Renal cortex interstitium (tissue), 11 donors: ENCODE results near the gene DST. TPM values are rescaled to one million over a fixed set of nuclear protein-coding genes. Genes with fewer than 3 reads are reported as not detected.

Experiments used
- DNase-seq, 11 donors: peaks; one replicate each; pipeline ENCODE4 v3.0.0-alpha.2; 2013; ENCODE audit warnings: low read depth in 9 of 11, low spot score in 4 of 11; ENCODE audit errors: extremely low read depth in 1 of 11
- polyA plus RNA-seq, 3 donors: library from polyadenylated mRNA; unstranded; fragments of 120-200 nt; gene quantifications; one replicate each; pipeline ENCODE4 v1.2.1, GENCODE V29; 2013; ENCODE audit not compliant: insufficient read length in 3 of 3

The DST gene
- polyA plus RNA-seq, 3 donors = 196 to 227 (median 206) TPM

DNA sequence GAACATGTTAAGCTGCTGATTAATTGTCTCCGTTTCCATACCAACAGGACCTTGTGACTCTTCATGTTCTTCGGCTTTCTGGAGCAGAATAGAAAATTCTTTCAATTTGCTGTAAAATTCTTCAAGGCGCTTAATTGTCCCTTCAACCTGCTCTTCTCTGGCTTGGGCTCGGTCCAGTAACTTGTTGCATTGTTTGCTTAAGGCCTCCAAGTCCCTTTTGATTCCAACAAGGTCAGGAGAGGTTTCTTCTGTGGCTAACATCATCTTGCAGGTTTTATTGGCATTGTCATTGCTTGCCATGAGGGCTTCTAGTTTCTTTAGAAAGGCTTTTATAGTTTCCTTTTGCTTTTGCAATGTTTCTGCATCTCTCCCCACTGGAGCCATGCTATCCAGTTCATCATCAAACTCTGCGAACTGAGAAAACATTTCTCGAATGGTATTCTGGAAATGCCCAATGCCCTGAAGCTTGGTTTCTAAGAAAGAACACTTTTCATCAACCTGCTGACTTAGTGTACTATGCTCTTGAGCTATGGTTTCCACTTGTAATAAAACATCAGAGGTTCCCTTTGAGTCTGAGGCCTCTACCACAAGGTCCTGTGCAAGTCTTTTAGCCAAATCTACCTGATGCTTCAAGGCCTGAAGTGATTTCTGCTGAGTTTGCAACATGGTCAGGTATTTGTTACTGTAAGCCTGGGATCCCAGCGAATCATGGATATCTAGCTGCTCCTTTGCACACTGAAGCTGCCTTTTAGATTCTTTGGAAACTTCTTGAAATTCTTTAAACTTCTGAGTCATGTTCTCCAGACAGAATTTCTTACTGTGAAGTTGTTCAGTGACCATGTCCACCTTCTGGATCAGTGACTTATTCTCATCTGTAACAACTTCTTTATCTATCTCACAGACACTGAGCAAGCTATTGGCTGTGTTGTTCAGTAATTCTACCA is 90.2 kb downstream of the DST start:
- DNase-seq = no peak

DNA sequence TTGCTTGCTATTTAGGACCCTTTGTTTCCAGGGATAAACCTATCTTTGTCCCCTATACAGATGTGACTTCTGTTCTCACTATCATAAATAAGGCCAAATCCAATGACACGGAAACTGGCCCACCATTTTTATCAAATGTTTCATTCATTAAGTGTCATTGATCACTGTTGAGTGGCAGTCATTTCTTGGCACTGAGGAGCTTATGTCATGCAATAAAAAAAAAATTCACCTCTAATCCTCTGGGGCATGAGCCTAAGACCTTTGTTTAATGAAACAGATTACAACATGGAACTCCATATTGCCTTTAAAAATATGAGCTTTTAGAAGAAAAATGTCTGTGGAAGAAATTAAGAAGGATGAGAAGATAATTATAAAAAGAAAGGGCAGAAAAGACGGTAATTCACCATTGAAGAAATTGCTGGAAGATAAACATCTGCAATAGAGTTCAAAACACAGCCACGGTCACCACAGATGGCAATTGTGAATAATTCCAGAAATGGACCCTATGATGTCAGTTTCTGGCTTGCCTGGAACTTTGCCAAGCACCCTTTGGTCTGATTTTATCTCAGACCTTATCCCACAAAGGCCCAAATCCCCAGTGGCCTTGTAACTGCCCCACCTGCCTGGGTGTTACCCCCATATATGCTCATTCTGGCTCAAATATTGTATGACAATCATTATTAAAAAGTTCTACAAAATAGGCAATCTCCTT is 91.1 kb downstream of the DST start:
- DNase-seq = no peak

DNA sequence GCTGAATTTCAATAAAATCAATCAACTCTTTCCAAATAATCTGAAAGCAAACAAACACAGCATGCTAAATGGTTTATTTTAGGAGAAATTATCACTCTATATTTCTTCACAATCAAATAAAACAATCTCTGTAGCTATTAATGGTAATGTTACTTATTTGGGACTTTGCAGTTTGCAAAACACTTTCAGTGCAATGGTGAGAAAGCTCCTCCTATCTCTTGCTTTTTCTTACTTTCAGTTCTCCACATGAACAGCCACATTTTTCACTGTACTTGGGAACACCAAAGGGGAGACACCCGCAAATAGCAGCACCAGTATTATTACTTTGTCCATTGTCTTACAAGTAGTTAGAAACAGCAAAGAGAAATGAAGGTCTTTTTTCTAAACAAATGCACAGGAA is 92.4 kb downstream of the DST start:
- no peak for DNase-seq

DNA sequence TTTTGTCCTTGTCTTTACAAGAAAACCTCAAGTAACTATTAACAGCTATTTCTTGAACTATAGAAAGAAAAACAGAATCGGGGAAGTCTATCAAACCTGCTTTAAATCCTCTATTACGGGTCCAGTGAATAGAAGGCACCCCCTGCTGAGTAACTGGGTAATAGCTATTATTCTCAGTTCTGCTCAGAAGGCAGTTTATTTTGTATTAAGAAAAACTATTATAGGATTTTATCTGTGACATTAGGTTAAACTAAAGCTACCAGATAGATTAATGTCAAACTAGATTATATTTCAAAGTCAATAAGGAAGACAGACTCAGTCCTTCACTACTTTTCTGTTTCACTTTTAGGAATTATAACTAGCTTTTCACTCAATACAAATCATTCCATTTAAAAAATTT is 93.7 kb downstream of the DST start:
- DNase-seq = no peak

DNA sequence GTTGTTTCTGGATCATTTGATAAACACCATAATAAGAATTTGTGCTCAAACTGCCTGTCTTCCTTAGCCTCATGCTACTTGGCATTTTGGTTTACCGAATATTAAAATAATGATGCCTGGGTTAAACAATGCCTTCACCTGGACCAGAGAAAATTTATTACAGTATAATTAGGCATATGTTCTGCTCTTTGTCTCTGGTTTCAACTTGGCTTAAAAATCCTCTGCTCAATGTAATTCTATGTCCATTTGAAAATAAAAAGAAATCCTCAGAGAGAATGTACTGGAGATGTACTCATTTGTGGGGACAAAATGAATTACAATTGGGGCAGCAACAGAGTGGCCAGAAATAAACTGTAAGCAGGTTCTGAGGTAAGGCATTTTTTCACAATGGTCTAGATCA is 95.0 kb downstream of the DST start:
- no peak for DNase-seq

DNA sequence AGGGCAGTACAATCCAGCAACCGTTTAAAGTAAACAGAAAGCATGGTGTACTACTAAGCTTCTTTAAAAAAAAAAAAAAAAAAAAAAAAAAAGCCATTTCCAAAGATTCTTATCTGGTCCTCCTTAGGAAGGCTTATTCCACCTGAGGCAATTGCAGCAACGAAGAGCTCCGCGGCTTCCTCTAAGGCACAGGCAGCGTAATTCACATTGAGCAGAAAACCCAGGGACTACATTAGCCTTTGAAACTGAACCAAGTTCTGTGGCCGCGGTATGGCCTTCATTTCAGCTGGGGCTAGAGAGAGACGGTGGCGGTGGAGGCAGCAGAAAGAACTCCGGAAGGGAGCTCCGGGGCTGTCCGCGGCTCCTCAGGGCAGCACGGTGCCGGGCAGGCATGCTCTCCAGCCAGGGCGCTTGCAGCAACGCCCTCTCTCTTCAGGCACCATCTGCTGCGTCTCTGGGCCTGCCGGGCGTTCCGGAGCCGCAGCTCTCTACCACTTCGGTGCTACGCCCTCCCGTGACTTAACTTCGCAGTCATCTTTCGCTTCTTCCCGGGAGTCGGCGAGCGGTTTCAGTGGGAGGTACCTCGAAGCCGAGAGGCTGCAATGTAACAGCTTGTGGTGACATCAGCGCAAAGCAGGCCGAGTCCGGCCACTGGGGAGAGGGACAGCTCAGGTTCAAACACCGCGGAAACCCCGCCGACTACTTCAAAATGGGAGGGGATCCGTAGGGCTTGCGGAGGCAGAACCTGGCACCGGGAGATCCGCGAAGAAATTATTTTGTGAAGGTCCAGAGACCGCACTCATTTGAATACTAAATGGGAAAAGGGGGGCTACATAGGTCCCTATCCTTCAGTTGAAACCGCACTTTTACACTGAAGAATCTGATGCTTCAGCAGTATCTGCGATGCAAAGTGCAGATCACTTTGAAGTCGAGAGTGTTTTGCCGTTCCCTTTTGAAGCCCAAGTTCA is 100.0 kb downstream of the DST start:
- DNase-seq = peak; percentile 85 to 96 (median 92)

DNA sequence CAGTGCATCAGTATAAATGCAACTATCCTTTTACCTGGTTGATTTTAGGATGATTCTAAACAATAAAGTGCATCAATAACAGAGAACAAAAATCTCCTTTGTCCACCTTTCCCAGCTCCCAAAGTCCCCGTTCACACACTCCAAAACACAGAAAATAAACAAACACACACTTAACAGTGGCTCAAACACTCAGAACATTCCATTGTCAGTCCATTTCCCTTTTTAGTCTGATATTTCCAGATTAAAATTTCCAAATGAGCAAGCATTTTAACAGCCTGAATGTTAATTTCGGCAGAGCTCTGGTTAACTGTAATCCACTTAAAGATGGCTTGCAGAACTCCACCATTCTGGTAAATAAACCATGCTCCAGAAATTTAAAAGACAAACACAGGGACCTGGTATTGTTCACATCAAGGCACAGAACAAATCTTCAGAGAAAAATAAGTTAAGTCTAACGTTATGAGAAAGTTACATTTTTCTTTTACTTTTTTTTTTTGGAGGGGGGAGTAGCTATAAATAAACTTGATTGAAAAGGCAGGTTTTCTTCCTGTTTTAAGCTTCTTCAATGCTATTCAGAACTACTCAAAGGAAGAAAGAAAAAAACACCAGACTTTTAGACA is 100.8 kb downstream of the DST start:
- DNase-seq = no peak

DNA sequence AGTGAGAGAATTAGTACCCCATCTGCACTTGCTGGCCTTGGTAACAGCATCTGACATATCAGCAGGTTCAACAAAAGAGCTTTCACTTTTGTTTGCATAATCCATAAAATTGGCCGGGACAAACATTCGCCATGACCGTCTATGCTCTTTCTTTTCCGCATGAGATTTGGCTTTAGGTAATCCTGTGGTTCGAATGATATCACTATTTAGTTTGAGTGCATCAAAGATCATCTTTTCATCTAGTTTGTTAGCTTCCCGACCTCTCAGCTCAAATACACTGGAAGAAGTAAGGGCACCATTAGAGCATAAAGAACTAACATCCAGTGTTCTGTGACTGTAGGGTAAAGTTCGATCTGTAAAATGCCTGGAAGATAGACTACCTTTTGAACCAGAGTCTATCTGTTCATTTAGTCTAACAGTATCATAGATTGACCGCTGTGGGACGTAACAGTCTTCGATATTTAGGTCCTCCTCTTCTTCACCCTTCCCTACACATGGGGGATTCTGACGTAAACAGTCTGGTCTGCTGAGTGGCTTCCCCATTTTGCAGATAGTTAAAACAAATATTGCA is 101.6 kb downstream of the DST start:
- DNase-seq = peak in 1 of 11 donors; percentile 43

DNA sequence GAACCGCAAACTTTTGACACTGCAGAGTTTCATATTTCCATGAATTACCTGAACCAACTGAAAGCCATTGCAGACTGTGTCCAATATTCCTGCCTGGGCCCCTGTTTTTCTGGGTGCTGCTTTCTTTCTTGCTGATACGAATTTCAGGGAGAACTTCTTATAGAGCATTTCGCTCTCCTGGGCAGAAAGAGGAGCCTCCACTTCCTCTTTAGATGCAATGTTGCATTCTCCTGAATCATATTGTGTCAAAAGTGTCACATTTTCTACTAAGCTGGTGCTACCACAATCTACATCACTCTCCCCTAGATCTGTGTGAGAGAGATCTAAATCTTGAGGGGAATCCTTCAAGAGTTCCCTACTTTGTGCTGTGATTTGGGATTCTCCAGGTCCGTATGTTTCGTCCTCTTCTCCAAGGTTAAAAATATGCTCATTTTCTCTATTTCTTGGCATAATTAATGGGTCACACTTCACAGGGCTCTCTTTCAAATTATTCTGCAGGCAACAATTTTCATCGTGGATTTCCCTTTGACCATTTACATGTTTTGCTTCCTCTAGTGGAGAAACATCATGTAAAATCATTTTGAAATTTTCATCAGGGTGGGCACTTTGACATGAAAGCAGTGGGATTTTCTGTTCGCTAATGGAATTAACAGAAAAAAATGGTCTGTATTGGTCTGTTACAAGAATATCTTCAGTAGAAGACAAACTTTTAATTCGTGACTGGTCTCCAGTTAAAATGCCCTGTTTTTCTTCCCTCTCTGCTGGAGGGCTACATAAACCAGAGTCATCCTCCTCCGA is 102.3 kb downstream of the DST start:
- DNase-seq = no peak

DNA sequence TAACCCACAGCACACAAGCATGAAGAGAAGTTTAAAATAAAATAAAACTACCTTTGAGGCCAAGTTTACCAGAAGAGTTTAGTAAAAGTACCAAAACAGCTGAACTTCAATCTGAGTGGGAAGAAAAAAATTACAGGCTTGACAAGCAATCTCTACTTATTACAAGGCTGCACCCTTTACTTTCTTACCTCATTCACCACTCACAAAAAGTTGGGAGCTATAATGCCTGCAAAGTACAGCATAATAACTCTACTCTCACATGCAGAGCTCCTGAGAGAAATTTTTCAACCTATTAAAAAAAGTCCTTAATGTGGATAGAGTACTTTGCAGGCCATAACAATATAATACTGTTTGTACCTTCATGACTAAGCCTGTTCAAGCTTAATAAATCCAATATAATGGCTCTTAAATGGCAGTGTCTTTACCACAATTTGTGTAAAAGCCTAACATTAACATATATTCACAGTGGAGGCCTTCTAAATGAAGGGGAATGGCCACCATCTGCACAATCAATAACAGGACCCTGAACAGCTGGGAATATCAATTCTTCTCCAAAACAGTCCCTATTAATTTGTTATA is 103.1 kb downstream of the DST start:
- no peak for DNase-seq

DNA sequence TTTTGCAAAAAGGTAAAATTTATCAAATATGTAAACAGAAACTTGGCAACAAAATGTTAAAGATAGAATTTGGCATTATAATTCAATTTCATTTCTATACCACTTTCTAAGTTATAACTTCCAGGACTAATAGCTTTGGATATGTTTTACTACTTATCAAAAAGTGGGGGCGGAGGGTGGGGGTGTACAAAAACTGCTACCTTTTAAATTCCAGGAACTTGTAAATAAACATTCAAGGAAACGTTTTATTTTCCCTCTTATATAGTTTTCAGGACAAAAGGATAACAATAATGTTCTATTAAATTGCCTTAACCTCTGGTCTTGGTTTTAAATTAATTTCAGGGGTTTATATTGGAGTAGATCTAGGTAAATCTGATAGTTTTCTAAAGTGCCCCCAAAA is 103.8 kb downstream of the DST start:
- DNase-seq = no peak

DNA sequence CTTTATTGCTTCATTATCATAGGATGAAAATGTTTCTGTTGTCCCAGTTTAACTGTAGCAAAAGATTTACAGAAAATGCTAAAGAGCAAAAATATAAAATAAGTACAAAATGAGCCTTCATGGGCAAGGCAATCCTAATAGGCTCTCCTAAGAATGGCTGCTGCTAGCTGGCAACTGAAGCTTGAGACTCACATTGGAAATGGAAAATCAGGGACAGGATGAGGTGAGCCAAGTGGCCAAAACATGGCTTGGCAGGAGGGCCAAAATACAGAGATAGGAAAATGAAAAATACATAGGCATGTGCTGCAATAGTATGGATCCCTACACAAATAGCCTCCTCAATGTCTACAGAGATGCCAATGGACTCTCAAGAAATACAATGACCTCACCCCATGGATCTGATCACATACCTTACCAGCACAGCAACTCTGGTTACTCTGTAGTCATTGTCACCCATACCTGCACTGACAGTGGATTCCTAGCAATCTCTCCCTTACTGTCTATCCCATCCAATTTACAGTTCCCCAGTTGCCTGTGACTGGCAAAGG is 105.4 kb downstream of the DST start:
- no peak for DNase-seq

DNA sequence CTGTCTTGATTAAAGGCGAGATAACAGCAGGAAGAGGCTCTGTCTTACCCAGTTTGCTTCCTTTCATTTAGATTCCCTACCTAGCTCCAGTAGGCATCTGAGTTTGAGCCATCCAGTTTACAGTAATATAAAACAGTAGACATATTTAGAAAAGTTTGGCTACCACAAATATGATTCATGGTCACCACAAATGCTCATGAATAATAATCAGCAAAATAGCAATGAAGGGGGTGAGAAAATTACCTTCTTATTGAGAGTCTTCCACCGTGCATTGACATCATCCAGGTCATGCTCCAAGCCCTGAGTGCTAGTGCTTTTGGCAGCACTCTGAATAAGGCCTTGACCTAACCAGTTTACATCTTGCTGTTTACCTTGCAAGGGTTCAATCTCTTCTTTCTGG is 106.2 kb downstream of the DST start:
- no peak for DNase-seq

DNA sequence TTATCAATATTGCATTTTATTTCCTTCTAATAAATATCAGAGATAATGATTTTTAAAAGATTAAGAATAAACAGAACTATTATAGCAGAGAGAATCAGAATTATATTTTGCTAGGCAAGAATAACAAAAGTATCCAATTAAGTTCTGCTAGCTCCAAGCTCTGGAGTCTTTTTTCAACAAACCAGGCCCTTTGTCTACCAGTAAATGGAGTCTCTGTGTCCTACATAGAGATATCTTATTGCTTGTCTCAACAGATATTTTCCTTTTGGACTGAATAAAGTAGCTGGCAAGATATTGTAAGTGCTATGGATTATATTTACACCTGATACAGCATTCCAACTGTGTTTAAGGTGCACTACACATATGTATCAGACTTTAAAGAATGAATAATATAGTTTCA is 107.1 kb downstream of the DST start:
- no peak for DNase-seq

DNA sequence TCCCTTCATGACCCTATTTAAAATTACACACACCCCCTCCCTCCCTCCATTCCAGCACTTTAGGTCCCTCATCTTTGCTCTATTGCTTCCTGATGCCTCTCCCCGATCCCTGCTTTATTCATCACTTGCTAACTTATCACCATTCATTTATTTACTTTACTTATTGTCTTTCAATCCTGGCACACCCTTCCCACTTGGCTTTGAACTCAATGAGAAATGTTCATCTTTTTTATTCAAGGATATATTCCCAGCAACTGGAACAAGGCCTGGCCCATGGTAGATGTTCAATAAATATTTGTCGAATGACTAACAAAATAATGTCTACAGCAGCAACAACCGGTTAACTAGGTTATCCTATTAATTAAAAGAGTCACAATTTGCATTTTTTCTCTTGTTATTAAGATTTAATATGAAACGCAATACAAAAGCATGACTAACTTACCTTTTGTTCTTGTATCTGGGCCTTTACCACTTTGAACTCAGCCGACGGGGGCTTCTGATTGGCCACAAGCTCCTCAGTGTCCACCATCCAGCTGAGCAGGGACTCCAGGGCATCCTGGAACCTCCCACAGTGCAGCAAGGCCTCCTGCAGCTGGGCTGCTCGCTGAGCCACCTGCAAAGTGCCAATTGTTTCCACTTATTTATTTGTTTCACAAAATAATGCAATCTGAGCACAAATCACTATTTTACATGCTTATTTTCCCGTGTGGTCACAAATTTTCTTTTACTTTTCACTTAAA is 107.8 kb downstream of the DST start:
- no peak for DNase-seq

DNA sequence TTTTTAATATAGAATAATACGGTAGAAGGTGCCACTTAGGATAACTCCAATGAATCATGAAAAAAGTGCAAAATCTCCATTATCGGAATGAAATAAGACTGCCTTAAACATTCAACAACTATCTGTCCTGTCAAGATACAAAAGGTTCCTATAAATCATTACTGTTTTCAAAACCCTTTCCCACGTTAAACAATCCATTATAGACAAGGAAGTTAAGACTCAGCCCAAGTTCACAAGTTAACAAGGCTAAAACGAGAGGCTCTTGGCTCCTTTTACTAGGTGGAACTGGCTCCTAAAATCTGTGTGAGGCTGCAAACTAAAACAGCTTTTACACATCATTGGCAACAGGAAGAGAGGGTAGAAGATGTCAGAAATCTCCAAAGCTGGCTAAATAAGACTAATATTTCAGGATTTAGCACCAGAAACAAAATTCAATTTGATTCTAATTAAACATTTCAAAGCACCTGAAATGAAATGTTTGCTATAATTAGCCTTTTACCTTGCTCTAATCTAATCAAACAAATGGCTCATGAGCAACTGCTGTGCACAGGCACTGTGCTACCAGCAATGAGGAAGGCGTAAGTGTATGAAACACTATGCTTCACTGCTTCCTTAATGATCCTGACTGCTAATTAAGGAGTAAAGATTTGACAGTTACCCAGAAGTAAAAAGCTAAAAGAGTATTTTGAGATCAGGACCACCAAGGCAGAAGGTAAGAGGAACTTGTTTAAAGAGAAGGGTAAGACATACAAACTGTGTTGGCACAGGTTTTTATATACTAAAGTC is 109.7 kb downstream of the DST start:
- no peak for DNase-seq
